H1 (cell line): ENCODE data around the gene TIMP3. TPM values are rescaled to one million over a fixed set of nuclear protein-coding genes. Genes with fewer than 3 reads are reported as not detected.

Experiments used
- CTCF ChIA-PET: fragments of 300-600 bp; sonication (Branson Sonifier 250); formaldehyde crosslinking; loops from one replicate; lab custom pipeline; 2021; ENCODE audit not compliant: partially characterized antibody; lab: Charles Lee
- POLR2A ChIA-PET: fragments of 300-600 bp; sonication (Branson Sonifier 250); formaldehyde crosslinking; loops from one replicate; lab custom pipeline; 2021; ENCODE audit warnings: inconsistent platforms; ENCODE audit not compliant: partially characterized antibody; lab: Charles Lee
- DNase-seq, 2 experiments: peaks; one replicate each; pipeline versions ENCODE4 v3.0.0 to v3.0.0-alpha.2; 2010 to 2022; ENCODE audit warnings: low spot score in 2 of 2, low read depth in 1 of 2, mixed read lengths in 1 of 2
- FAIRE-seq: peaks from 2 replicates; lab custom pipeline; 2011; peaks lifted over from hg19 to GRCh38; lab: Jason Lieb, UNC
- H2AFZ ChIP-seq: 2 replicates; pipeline ENCODE4 v1.8.1; 2012; ENCODE audit warnings: low read length, inconsistent platforms
- H2AK5ac ChIP-seq: 2 replicates; pipeline ENCODE4 v1.6.1; 2013; ENCODE audit warnings: low read depth, low read length
- H2BK120ac ChIP-seq: replicated peaks from 2 replicates; pipeline ENCODE3; 2013; ENCODE audit warnings: low read depth, low read length, inconsistent platforms
- H2BK12ac ChIP-seq: 2 replicates; pipeline ENCODE4 v1.6.1; 2013; ENCODE audit warnings: low read depth, low read length
- H2BK15ac ChIP-seq: 2 replicates; pipeline ENCODE4 v1.6.1; 2013; ENCODE audit warnings: low read length
- H2BK20ac ChIP-seq: 2 replicates; pipeline ENCODE4 v1.6.1; 2013; ENCODE audit warnings: low read length
- H2BK5ac ChIP-seq: 2 replicates; pipeline ENCODE4 v1.6.1; 2013; ENCODE audit warnings: low read depth, low read length
- H3K14ac ChIP-seq: 2 replicates; pipeline ENCODE4 v1.6.1; 2013; ENCODE audit warnings: inconsistent platforms; ENCODE audit not compliant: insufficient read length
- H3K18ac ChIP-seq: 2 replicates; pipeline ENCODE4 v1.6.1; 2013; ENCODE audit warnings: low read length; ENCODE audit errors: extremely low read depth
- H3K23ac ChIP-seq: 2 replicates; pipeline ENCODE4 v1.6.1; 2013; ENCODE audit warnings: inconsistent platforms; ENCODE audit not compliant: insufficient read length
- H3K23me2 ChIP-seq: 2 replicates; pipeline ENCODE4 v1.6.1; 2013; ENCODE audit warnings: low read depth, low read length
- H3K27ac ChIP-seq: 2 replicates; pipeline ENCODE4 v1.6.1; 2011; ENCODE audit warnings: low read depth, low read length, inconsistent platforms
- H3K27me3 ChIP-seq, 4 experiments: replicated peaks in 1 of 4; 1 replicate in 1 of 4; 2 replicates in 3 of 4; pipeline versions ENCODE4 v1.6.1 to v1.8.1; 2011 to 2013; ENCODE audit warnings: low read length in 3 of 4, mild to moderate bottlenecking in 3 of 4, inconsistent platforms in 2 of 4, mixed read lengths in 2 of 4, moderate library complexity in 1 of 4; ENCODE audit not compliant: control insufficient read depth in 3 of 4, insufficient read depth in 3 of 4; ENCODE audit errors: extremely low read depth in 1 of 4
- H3K36me3 ChIP-seq, 4 experiments: 2 replicates each; pipeline versions ENCODE4 v1.6.1 to v1.8.1; 2011 to 2013; ENCODE audit warnings: mild to moderate bottlenecking in 4 of 4, low read length in 3 of 4, moderate library complexity in 2 of 4, control low read depth in 1 of 4, inconsistent platforms in 1 of 4; ENCODE audit not compliant: insufficient read depth in 4 of 4, control insufficient read depth in 2 of 4
- H3K4ac ChIP-seq: replicated peaks from 2 replicates; pipeline ENCODE3; 2013; ENCODE audit warnings: low read length, low read depth, mixed read lengths, inconsistent platforms; ENCODE audit not compliant: insufficient read length
- H3K4me1 ChIP-seq, 4 experiments: replicated peaks in 1 of 4; 1 replicate in 1 of 4; 2 replicates in 3 of 4; pipeline versions ENCODE4 v1.6.1 to v1.8.1; 2011 to 2013; ENCODE audit warnings: low read length in 3 of 4, inconsistent platforms in 2 of 4, mixed read lengths in 1 of 4; ENCODE audit not compliant: insufficient read depth in 4 of 4, control insufficient read depth in 3 of 4
- H3K4me2 ChIP-seq, 2 experiments: 2 replicates each; pipeline versions ENCODE4 v1.6.1 to v1.8.1; 2011 to 2013; ENCODE audit warnings: low read depth in 2 of 2, low read length in 2 of 2, control low read depth in 1 of 2, inconsistent platforms in 1 of 2, mild to moderate bottlenecking in 1 of 2; ENCODE audit not compliant: insufficient read depth in 1 of 2
- H3K4me3 ChIP-seq, 4 experiments: fragments of 200-600, 300-600 bp in 1 of 4; sonication (generic), shearing (Covaris generic), sonication (Bioruptor Twin) in 1 of 4; 2 replicates each; pipeline versions ENCODE4 v1.5.1 to v1.8.1; 2011 to 2016; ENCODE audit warnings: low read length in 4 of 4, low read depth in 3 of 4, control low read depth in 2 of 4, inconsistent platforms in 2 of 4, mild to moderate bottlenecking in 2 of 4, mixed read lengths in 1 of 4, moderate library complexity in 1 of 4; ENCODE audit not compliant: insufficient read depth in 2 of 4; ENCODE audit errors: extremely low read depth in 1 of 4
- H3K56ac ChIP-seq: replicated peaks from 2 replicates; pipeline ENCODE3; 2013; ENCODE audit warnings: low read depth, mild to moderate bottlenecking, mixed read lengths, low read length, inconsistent platforms; ENCODE audit not compliant: insufficient read length
- H3K79me1 ChIP-seq: 2 replicates; pipeline ENCODE4 v1.6.1; 2013; ENCODE audit warnings: low read depth, low read length, control low read depth
- H3K79me2 ChIP-seq, 2 experiments: 2 replicates each; pipeline versions ENCODE4 v1.6.1 to v1.8.1; 2012 to 2013; ENCODE audit warnings: low read length in 2 of 2, mild to moderate bottlenecking in 2 of 2, inconsistent platforms in 1 of 2; ENCODE audit not compliant: insufficient read depth in 2 of 2, control insufficient read depth in 1 of 2
- H3K9ac ChIP-seq, 4 experiments: replicated peaks in 1 of 4; 1 replicate in 1 of 4; 2 replicates in 3 of 4; pipeline versions ENCODE4 v1.6.1 to v1.8.1; 2011 to 2013; ENCODE audit warnings: low read depth in 3 of 4, low read length in 3 of 4, control low read depth in 2 of 4, mild to moderate bottlenecking in 2 of 4, moderate library complexity in 2 of 4, inconsistent platforms in 1 of 4; ENCODE audit errors: extremely low read depth in 1 of 4
- H3K9me3 ChIP-seq, 2 experiments: 2 replicates each; pipeline versions ENCODE4 v1.6.1 to v1.8.1; 2012 to 2013; ENCODE audit warnings: mild to moderate bottlenecking in 2 of 2, moderate library complexity in 2 of 2, control low read depth in 1 of 2, inconsistent platforms in 1 of 2, low read depth in 1 of 2, low read length in 1 of 2, mixed read lengths in 1 of 2; ENCODE audit not compliant: insufficient read depth in 2 of 2
- H4K20me1 ChIP-seq, 2 experiments: replicated peaks in 1 of 2; 2 replicates each; pipeline versions ENCODE3 to v1.8.1; 2011 to 2013; ENCODE audit warnings: inconsistent platforms in 2 of 2, low read length in 2 of 2, mild to moderate bottlenecking in 1 of 2; ENCODE audit not compliant: insufficient read depth in 2 of 2, control insufficient read depth in 1 of 2
- H4K5ac ChIP-seq: 2 replicates; pipeline ENCODE4 v1.6.1; 2013; ENCODE audit warnings: low read length, low read depth, mixed read lengths, inconsistent platforms; ENCODE audit not compliant: insufficient read length
- H4K8ac ChIP-seq: 2 replicates; pipeline ENCODE4 v1.8.0; 2013; ENCODE audit warnings: mild to moderate bottlenecking, moderate library complexity, low read length, inconsistent platforms; ENCODE audit not compliant: insufficient read depth; ENCODE audit errors: extremely low read depth
- H4K91ac ChIP-seq: replicated peaks from 2 replicates; pipeline ENCODE3; 2013; ENCODE audit warnings: low read length, mixed read lengths, inconsistent platforms; ENCODE audit not compliant: insufficient read length
- ASH2L ChIP-seq: fragments of 200-600, 300-600 bp; sonication (generic); IDR thresholded peaks from one replicate; pipeline ENCODE4 v1.7.1; 2017; ENCODE audit warnings: low read length
- CBX5 ChIP-seq: fragments of 300-800, 300-1000 bp; sonication (generic); IDR thresholded peaks from 2 replicates; pipeline ENCODE4 v1.7.1; 2016; ENCODE audit warnings: antibody characterized with exemption, low read length, low read depth
- E2F6 ChIP-seq: IDR thresholded peaks from 2 replicates; pipeline ENCODE4 v1.6.1; 2012; ENCODE audit warnings: inconsistent platforms
- EGR1 ChIP-seq: IDR thresholded peaks from 2 replicates; pipeline ENCODE4 v1.6.1; 2011; ENCODE audit warnings: low read depth, low read length, borderline replicate concordance
- KDM4A ChIP-seq: IDR thresholded peaks from one replicate; pipeline ENCODE4 v1.7.1; 2012; ENCODE audit warnings: low read depth, mild to moderate bottlenecking, moderate library complexity, low read length, inconsistent platforms; ENCODE audit not compliant: severe bottlenecking
- NANOG ChIP-seq: IDR thresholded peaks from 2 replicates; pipeline ENCODE4 v1.6.1; 2011; ENCODE audit warnings: low read length, low read depth, mild to moderate bottlenecking, inconsistent platforms; ENCODE audit not compliant: insufficient read depth, poor library complexity, severe bottlenecking
- NRF1 ChIP-seq: IDR thresholded peaks from 2 replicates; pipeline ENCODE4 v1.6.1; 2011; ENCODE audit warnings: mild to moderate bottlenecking, low read depth, low read length, improper control_type of control experiment
- PHF8 ChIP-seq: fragments of 200-600 bp; sonication (generic); conservative IDR thresholded peaks from 2 replicates; pipeline ENCODE4 v1.7.1; 2012; ENCODE audit warnings: low read depth, mild to moderate bottlenecking, inconsistent platforms, low read length, moderate library complexity
- RNF2 ChIP-seq: fragments of 200-900, 300-1000 bp; sonication (generic); IDR thresholded peaks from 2 replicates; pipeline ENCODE4 v1.7.1; 2016; ENCODE audit warnings: borderline replicate concordance, low read depth, mild to moderate bottlenecking, antibody characterized with exemption, low read length; ENCODE audit not compliant: poor library complexity, severe bottlenecking; ENCODE audit errors: missing control alignments
- SIN3A ChIP-seq, 2 experiments: IDR thresholded peaks in 1 of 2; conservative IDR thresholded peaks in 1 of 2; 2 replicates each; pipeline ENCODE4 v1.6.1; 2011 to 2012; ENCODE audit warnings: low read length in 2 of 2, improper control_type of control experiment in 1 of 2, low read depth in 1 of 2, mild to moderate bottlenecking in 1 of 2
- SIX5 ChIP-seq: IDR thresholded peaks from 2 replicates; pipeline ENCODE4 v1.6.1; 2011; ENCODE audit warnings: mild to moderate bottlenecking, low read depth, low read length
- SUZ12 ChIP-seq: fragments of 200-600 bp; sonication (generic); IDR thresholded peaks from 2 replicates; pipeline ENCODE4 v1.6.1; 2012; ENCODE audit warnings: mild to moderate bottlenecking, inconsistent platforms, low read length, moderate library complexity, mixed read lengths
- ZNF274 ChIP-seq: IDR thresholded peaks from 2 replicates; pipeline ENCODE4 v1.7.0; 2012; ENCODE audit warnings: low read length, borderline replicate concordance; ENCODE audit errors: extremely low read depth
- WGBS, 2 experiments: shearing (Covaris generic) in 1 of 2; methylation state at CpG; one replicate each; pipeline versions ENCODE4 v1.1.6 to v1.1.7; 2013 to 2015; ENCODE audit warnings: low lambda C conversion rate in 2 of 2, mixed read lengths in 2 of 2, inconsistent platforms in 1 of 2, low coverage in 1 of 2, missing lambda C conversion rate in 1 of 2; ENCODE audit not compliant: insufficient replicate concordance in 2 of 2, insufficient coverage in 1 of 2, insufficient read length in 1 of 2; ENCODE audit errors: extremely low coverage in 1 of 2, missing lambda C conversion rate in 1 of 2; 5-methylcytosine and 5-hydroxymethylcytosine counted together
- polyA plus RNA-seq, 7 experiments: library from polyadenylated mRNA; depleted of rRNA in 3 of 7; stranded (reverse) in 5 of 7; unstranded in 2 of 7; fragments of >200 nt in 5 of 7; fragments of 200-250 nt in 2 of 7; gene quantifications; 1 replicate in 5 of 7; 2 replicates in 1 of 7; 4 replicates in 1 of 7; pipeline versions ENCODE4 v1.2.1 to v1.2.3, GENCODE V29; 2011 to 2013; ENCODE audit warnings: missing spikeins in 2 of 7, mixed read lengths in 2 of 7
- total RNA-seq: library from RNA; stranded (reverse); fragmentation: NEBNext Ultra II Directional; extraction: Animal tissue kit (Norgen Biotek cat#: 25700); gene quantifications from 2 replicates; pipeline ENCODE4 v1.2.1, GENCODE V29; 2021

Gene TIMP3
- total and polyA plus RNA-seq, 2 of the 8 experiments (the other 6 are each of a cell fraction or from before 2014, with no cell fraction given), result 1.3 to 4.7 TPM

- Histone ChIP-seq H3K23ac (no peak overlapping the region), H3K18ac (no peak overlapping the region), H3K4me1 (no peaks in the 10 kb centered on the region), H3K9ac (no peak overlapping the region), H2AK5ac (no peak overlapping the region), H3K79me2 (no peaks in the 10 kb centered on the region), H2BK20ac (no peak overlapping the region), H3K14ac (no peak overlapping the region), H3K79me1 (no peaks in the 10 kb centered on the region), H4K5ac (no peak overlapping the region), H2AFZ (no peak overlapping the region), H2BK5ac (no peak overlapping the region), H4K91ac (no peak overlapping the region), H3K36me3 (no peaks in the 10 kb centered on the region), H3K27me3 (no peaks in the 10 kb centered on the region; a peak in 1 of 7 replicates), H4K20me1 (peaks cover 0 to 2% of the 10 kb centered on the region in 2 experiments), H3K23me2 (no peaks in the 10 kb centered on the region; the same call in 1 of the 2 replicates), H3K4me3 (no peak overlapping the region), H2BK15ac (no peak overlapping the region), H3K9me3 (no peaks in the 10 kb centered on the region), H2BK12ac (no peak overlapping the region), H4K8ac (no peak overlapping the region), H3K27ac (no peak overlapping the region), H3K4me2 (no peak overlapping the region), H3K56ac (no peak overlapping the region), H2BK120ac (no peak overlapping the region), H3K4ac (no peak overlapping the region)
- DNase-seq (no peak), FAIRE-seq (no peak)
- ChIA-PET POLR2A (no interaction called here), CTCF (interaction anchor here (1.7 kb wide), 1 partner anchor 23 kb away, joined by 9 read pairs; no protein-coding TSS in a partner anchor)
- 85% methylated on average over 4 of the region's 4 CpGs; no CpG with 5 or more reads in 1 of the 2 experiments for WGBS, 2 experiments
- TF ChIP-seq SUZ12 (no peak), NRF1 (no peak), NANOG (no peak), E2F6 (no peak), RNF2 (no peak), SIN3A (conservative IDR thresholded peaks at IDR 0.05 in 1 of 2, IDR thresholded peaks at IDR 0.05 in 1 of 2; ENCODE audit: low read depth in 1 of 2, low read length in 2 of 2) (no peak), CBX5 (no peak), PHF8 (no peak), ZNF274 (no peak), KDM4A (no peak), ASH2L (no peak), SIX5 (no peak), EGR1 (no peak)
Observed at GRCh38 chr22:32771756-32772155, 29.7 kb upstream of the TIMP3 start.
